ENCODE measurements around the gene PPP5C. TPM values are rescaled to one million over a fixed set of nuclear protein-coding genes. Genes with fewer than 3 reads are reported as not detected.
"Not testable (repeated sequence)": the region's sequence is repeated elsewhere in the genome, so short reads cannot be mapped to it uniquely, and the experiment has no call there.

PPP5C gene
- total RNA-seq, 1 donor from 2014 or later = 44.3 TPM

- no peak for DNase-seq (ENCODE audit: low spot score)
Measured at GRCh38 chr19:46428239-46429135, 81.6 kb downstream of the PPP5C start, which contains the start of gene PNMA8C. Gene PNMA8C, minus strand, starts transcription at chr19:46428936. Its CDS starts 577 bp downstream, at chr19:46428359.

- no peak for DNase-seq (ENCODE audit: low spot score)
Measured at GRCh38 chr19:46429999-46430398, 83.1 kb downstream of the PPP5C start.

- no peak for DNase-seq (ENCODE audit: low spot score)
Measured at GRCh38 chr19:46431824-46432223, 84.9 kb downstream of the PPP5C start.

GRCh38 chr19:46433470-46433869 is 86.6 kb downstream of the PPP5C start:
- DNase-seq (ENCODE audit: low spot score) = not testable (repeated sequence)

- DNase-seq (ENCODE audit: low spot score) = peak; percentile 1
Measured at GRCh38 chr19:46435009-46435408, 88.1 kb downstream of the PPP5C start.

GRCh38 chr19:46435689-46436088 is 88.8 kb downstream of the PPP5C start:
- DNase-seq (ENCODE audit: low spot score) = peak; percentile 3

Other genes with a start within 250 kb of the PPP5C start
- not detected for gene IGFL3, start 222.4 kb upstream of the PPP5C start, total RNA-seq
- not detected for gene IGFL2, start 198.8 kb upstream of the PPP5C start, total RNA-seq
- gene IGFL1, start 117.3 kb upstream of the PPP5C start, total RNA-seq = not detected
- gene HIF3A, start 50.0 kb upstream of the PPP5C start, total RNA-seq = 27.4 TPM
- 2.9 TPM for gene CCDC8, start 66.5 kb downstream of the PPP5C start, total RNA-seq
- gene PNMA8C, start 81.8 kb downstream of the PPP5C start, total RNA-seq = not detected
- 1.2 TPM for gene PNMA8A, start 124.5 kb downstream of the PPP5C start, total RNA-seq
- 2.5 TPM for gene PNMA8B, start 148.8 kb downstream of the PPP5C start, total RNA-seq

Measured in mesenteric fat pad (tissue), 1 donor.